Progenitor cell of endocrine pancreas (in vitro differentiated cells): ENCODE results near the gene RDX. TPM values are rescaled to one million over a fixed set of nuclear protein-coding genes. Genes with fewer than 3 reads are reported as not detected.
"Not testable (repeated sequence)": the region's sequence is repeated elsewhere in the genome, so short reads cannot be mapped to it uniquely, and the experiment has no call there.

ENCODE experiments used
- DNase-seq: peaks from one replicate; pipeline ENCODE4 v3.0.0; 2021; ENCODE audit warnings: low spot score; ENCODE audit not compliant: unreplicated experiment
- H3K27ac Mint-ChIP-seq: 2 replicates; pipeline ENCODE4 v1.8.0; 2021; ENCODE audit warnings: mild to moderate bottlenecking, moderate library complexity, mixed read lengths
- H3K27me3 Mint-ChIP-seq: 2 replicates; pipeline ENCODE4 v1.8.0; 2021; ENCODE audit warnings: mixed read lengths
- H3K36me3 Mint-ChIP-seq: 2 replicates; pipeline ENCODE4 v1.8.0; 2022; ENCODE audit warnings: mixed read lengths; ENCODE audit not compliant: insufficient read depth
- H3K4me1 Mint-ChIP-seq: 2 replicates; pipeline ENCODE4 v1.8.0; 2021; ENCODE audit warnings: low read depth, mixed read lengths
- H3K4me3 Mint-ChIP-seq: 2 replicates; pipeline ENCODE4 v1.8.0; 2021; ENCODE audit warnings: low read depth, mild to moderate bottlenecking, moderate library complexity, mixed read lengths
- H3K9me3 Mint-ChIP-seq: 2 replicates; pipeline ENCODE4 v1.8.0; 2021; ENCODE audit warnings: low read depth, mixed read lengths
- CTCF ChIP-seq: fragments of 200-600 bp; sonication (generic); IDR thresholded peaks from one replicate; pipeline ENCODE4 v1.5.0; 2021; ENCODE audit warnings: antibody characterized with exemption, mild to moderate bottlenecking; ENCODE audit not compliant: unreplicated experiment
- total RNA-seq: library from RNA; stranded (reverse); gene quantifications from 2 replicates; pipeline ENCODE4 v1.2.1, GENCODE V29; 2021

RDX gene
- total RNA-seq, 1 donor from 2014 or later: 89.6 TPM

DNA sequence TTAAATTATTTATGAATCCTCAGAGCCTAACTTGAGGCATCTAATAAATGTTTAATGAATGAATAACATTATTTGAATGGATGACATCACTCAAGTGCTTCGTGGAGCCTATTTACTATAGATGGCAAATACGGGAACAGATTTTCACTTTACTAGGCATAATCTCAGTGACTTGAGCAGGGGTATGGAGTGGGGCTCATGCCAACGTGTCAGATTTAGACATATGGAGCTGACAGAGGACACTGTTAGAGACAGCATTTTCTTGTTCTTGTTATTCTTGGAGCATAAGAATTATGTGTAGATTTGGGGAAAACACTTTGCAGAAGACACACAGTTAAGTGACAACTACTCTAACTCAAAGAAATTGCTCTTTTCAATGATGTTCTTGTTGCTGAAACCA lies 78.5 kb downstream of the RDX start:
- no peak overlapping the region for H3K27ac Mint-ChIP-seq
- no peaks in the 10 kb centered on the region for H3K4me1 Mint-ChIP-seq
- no peaks in the 10 kb centered on the region for H3K27me3 Mint-ChIP-seq
- no peak overlapping the region for H3K4me3 Mint-ChIP-seq
- no peaks in the 10 kb centered on the region for H3K9me3 Mint-ChIP-seq
- no peak for DNase-seq
- no peak for TF ChIP-seq CTCF
- peaks cover 9% of the 10 kb centered on the region for H3K36me3 Mint-ChIP-seq

DNA sequence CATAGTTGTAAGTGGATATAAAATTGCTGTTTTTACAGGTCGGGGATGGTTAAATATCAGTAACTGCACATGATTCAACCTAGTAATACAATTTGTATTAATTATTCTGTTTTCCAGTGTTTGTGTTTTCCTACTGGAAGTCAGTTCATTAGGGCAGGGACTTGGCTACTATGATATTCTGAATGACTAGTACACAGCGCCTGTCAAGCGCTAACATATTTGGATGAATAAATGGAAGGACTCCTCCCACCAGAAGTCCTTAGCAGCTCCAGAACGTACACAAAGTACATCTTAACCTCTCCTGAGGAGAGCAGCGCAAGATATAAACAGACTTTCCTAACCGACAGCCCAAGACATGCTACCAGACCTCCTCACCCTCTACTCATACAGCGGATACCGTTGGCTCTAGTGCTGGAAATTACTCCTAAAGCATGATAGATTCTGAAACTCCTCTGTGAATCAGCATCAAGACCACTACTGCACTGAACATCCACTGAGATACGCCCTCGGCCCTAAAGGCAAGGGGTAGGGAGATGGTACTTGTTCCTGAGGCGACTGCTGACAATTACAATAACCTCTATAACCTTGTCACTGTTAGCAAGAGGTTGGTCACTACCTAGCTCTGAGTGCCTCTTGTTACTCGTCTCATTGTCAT lies 79.1 kb downstream of the RDX start:
- Mint-ChIP-seq H3K27ac (no peak overlapping the region), H3K9me3 (no peaks in the 10 kb centered on the region), H3K4me1 (no peaks in the 10 kb centered on the region), H3K27me3 (no peaks in the 10 kb centered on the region), H3K36me3 (peaks cover 9% of the 10 kb centered on the region), H3K4me3 (no peak overlapping the region)
- TF ChIP-seq CTCF: no peak
- no peak for DNase-seq

DNA sequence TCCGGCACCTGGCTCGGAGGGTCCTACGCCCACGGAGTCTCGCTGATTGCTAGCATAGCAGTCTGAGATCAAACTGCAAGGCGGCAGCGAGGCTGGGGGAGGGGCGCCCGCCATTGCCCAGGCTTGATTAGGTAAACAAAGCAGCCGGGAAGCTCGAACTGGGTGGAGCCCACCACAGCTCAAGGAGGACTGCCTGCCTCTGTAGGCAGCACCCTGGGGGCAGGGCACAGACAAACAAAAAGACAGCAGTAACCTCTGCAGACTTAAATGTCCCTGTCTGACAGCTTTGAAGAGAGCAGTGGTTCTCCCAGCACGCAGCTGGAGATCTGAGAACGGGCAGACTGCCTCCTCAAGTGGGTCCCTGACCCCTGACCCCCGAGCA lies 87.1 kb downstream of the RDX start:
- H3K27me3 Mint-ChIP-seq, H3K4me1 Mint-ChIP-seq, DNase-seq, H3K9me3 Mint-ChIP-seq, H3K36me3 Mint-ChIP-seq: not testable (repeated sequence)
- H3K4me3 Mint-ChIP-seq: peak overlapping the region; percentile 80
- H3K27ac Mint-ChIP-seq: peak overlapping the region; percentile 89

GRCh38 chr11:110208678-110209312 lies 87.6 kb downstream of the RDX start:
- peak; percentile 27 for TF ChIP-seq CTCF
- H3K9me3 Mint-ChIP-seq, H3K4me1 Mint-ChIP-seq, H3K36me3 Mint-ChIP-seq, H3K27me3 Mint-ChIP-seq: not testable (repeated sequence)
- Mint-ChIP-seq H3K4me3 (peak overlapping the region; percentile 80), H3K27ac (peak overlapping the region; percentile 89)
- DNase-seq: peak; percentile 25

- no peak overlapping the region for H3K27ac Mint-ChIP-seq
- DNase-seq: no peak
- no peak overlapping the region for H3K4me3 Mint-ChIP-seq
- peaks cover 1% of the 10 kb centered on the region for H3K36me3 Mint-ChIP-seq
- TF ChIP-seq CTCF: no peak
- H3K27me3 Mint-ChIP-seq: no peaks in the 10 kb centered on the region
- peaks cover 3% of the 10 kb centered on the region for H3K9me3 Mint-ChIP-seq
- no peaks in the 10 kb centered on the region for H3K4me1 Mint-ChIP-seq
Observed at GRCh38 chr11:110207123-110207522, 89.3 kb downstream of the RDX start.

DNA sequence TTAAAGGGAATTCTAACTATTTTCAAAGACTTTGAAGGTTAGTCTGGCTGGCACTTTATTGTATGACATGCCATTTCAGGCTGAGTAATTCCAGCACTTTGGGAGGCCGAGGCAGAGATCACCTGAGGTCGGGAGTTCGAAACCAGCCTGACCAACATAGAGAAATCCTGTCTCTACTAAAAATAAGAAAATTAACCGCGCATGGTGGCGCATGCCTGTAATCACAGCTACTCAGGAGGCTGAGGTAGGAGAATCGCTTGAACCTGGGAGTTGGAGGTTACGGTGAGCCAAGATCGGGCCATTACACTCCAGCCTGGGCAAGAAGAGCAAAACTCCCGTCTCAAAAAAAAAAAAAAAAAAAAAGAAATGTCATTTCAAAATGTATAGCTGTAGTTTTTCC lies 95.6 kb downstream of the RDX start:
- Mint-ChIP-seq H3K9me3 (no peaks in the 10 kb centered on the region), H3K4me3 (no peak overlapping the region), H3K27me3 (no peaks in the 10 kb centered on the region), H3K36me3 (no peaks in the 10 kb centered on the region), H3K27ac (no peak overlapping the region), H3K4me1 (no peaks in the 10 kb centered on the region)
- DNase-seq: no peak
- no peak for TF ChIP-seq CTCF
